ENCODE results near the gene PDE12. TPM values are rescaled to one million over a fixed set of nuclear protein-coding genes. Genes with fewer than 3 reads are reported as not detected.
A peak's percentile ranks its signal among the peaks of the same experiment; 100 is the strongest.
"Not testable (repeated sequence)": the region's sequence is repeated elsewhere in the genome, so short reads cannot be mapped to it uniquely, and the experiment has no call there.

PDE12 gene
- total RNA-seq, 1 experiment from 2014 or later = 23.0 TPM

DNA sequence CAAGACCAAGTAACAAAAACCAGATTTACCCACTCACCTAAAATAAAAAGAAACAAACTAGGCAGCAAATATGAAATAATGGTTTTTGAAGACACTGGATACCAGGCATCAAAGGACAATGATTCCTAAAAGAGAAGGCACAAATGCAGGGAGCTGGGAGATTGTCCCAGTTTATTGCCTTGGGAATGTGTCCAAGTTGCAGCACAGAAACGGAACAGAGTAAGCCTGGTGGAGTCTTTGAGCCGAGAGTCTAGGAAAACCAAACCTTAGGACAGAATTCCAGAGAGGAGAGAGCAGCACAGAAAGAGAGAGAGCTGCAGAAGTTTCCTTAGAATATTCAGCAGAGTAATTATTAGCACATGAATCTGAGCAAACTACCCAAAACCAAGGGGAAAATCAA is 48.9 kb downstream of the PDE12 start:
- H3K27ac Mint-ChIP-seq (ENCODE audit: low read depth, unreplicated experiment) = no peak overlapping the region
- CTCF ChIA-PET = interaction anchor here (0.7 kb wide), 2 partner anchors 12 to 216 kb away, joined by 3 to 5 read pairs; no protein-coding TSS in a partner anchor
- H3K9me3 Mint-ChIP-seq (ENCODE audit: unreplicated experiment) = peaks cover 9% of the 10 kb centered on the region
- peaks cover 40% of the 10 kb centered on the region for H3K36me3 Mint-ChIP-seq (ENCODE audit: insufficient read depth, unreplicated experiment)
- TF ChIP-seq, protein P1, sequence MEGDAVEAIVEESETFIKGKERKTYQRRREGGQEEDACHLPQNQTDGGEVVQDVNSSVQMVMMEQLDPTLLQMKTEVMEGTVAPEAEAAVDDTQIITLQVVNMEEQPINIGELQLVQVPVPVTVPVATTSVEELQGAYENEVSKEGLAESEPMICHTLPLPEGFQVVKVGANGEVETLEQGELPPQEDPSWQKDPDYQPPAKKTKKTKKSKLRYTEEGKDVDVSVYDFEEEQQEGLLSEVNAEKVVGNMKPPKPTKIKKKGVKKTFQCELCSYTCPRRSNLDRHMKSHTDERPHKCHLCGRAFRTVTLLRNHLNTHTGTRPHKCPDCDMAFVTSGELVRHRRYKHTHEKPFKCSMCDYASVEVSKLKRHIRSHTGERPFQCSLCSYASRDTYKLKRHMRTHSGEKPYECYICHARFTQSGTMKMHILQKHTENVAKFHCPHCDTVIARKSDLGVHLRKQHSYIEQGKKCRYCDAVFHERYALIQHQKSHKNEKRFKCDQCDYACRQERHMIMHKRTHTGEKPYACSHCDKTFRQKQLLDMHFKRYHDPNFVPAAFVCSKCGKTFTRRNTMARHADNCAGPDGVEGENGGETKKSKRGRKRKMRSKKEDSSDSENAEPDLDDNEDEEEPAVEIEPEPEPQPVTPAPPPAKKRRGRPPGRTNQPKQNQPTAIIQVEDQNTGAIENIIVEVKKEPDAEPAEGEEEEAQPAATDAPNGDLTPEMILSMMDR (IDR thresholded peaks at IDR 0.05; ENCODE audit: unreplicated experiment) = no peak
- H3K27me3 Mint-ChIP-seq (ENCODE audit: insufficient read depth, unreplicated experiment) = no peaks in the 10 kb centered on the region
- DNase-seq (ENCODE audit: unreplicated experiment) = no peak
- POLR2A ChIA-PET = interaction anchor here (0.5 to 0.7 kb wide), 2 partner anchors 33 to 683 kb away, joined by 3 read pairs; no protein-coding TSS in a partner anchor
- H3K4me3 Mint-ChIP-seq (ENCODE audit: unreplicated experiment) = no peak overlapping the region
- BruUV-seq (replicated peaks) = no TSS peak
- intact Hi-C loops (cut with micrococcal nuclease) = no loop called here
- no peaks in the 10 kb centered on the region for H3K4me1 Mint-ChIP-seq (ENCODE audit: insufficient read depth, unreplicated experiment)

DNA sequence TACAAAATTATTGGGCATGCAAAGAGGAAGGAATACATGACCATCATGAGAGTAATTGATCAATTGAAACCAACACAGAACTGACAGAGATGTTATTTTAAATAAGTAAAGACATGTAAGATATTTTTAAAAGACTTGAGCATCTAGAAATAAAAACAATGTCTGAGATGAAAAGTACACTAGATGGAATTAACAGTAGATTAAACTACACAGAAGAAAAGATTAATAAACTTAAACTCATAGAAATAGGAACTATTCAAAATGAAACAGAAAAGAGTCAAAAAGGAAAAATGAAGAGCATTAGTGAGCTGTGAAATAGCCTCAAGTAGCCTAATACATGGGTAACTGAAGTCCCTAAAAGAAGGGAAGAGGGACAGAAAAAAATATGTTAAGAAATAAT is 49.6 kb downstream of the PDE12 start:
- no peak overlapping the region for H3K27ac Mint-ChIP-seq (ENCODE audit: low read depth, unreplicated experiment)
- intact Hi-C loops (cut with micrococcal nuclease) = no loop called here
- H3K27me3 Mint-ChIP-seq (ENCODE audit: insufficient read depth, unreplicated experiment) = no peaks in the 10 kb centered on the region
- CTCF ChIA-PET = no interaction called here
- BruUV-seq (replicated peaks) = no TSS peak
- H3K36me3 Mint-ChIP-seq (ENCODE audit: insufficient read depth, unreplicated experiment) = peaks cover 38% of the 10 kb centered on the region
- H3K9me3 Mint-ChIP-seq (ENCODE audit: unreplicated experiment) = peaks cover 9% of the 10 kb centered on the region
- TF ChIP-seq, protein P1 (IDR thresholded peaks at IDR 0.05; ENCODE audit: unreplicated experiment) = no peak
- H3K4me1 Mint-ChIP-seq (ENCODE audit: insufficient read depth, unreplicated experiment) = no peaks in the 10 kb centered on the region
- POLR2A ChIA-PET = no interaction called here
- H3K4me3 Mint-ChIP-seq (ENCODE audit: unreplicated experiment) = no peak overlapping the region
- no peak for DNase-seq (ENCODE audit: unreplicated experiment)

DNA sequence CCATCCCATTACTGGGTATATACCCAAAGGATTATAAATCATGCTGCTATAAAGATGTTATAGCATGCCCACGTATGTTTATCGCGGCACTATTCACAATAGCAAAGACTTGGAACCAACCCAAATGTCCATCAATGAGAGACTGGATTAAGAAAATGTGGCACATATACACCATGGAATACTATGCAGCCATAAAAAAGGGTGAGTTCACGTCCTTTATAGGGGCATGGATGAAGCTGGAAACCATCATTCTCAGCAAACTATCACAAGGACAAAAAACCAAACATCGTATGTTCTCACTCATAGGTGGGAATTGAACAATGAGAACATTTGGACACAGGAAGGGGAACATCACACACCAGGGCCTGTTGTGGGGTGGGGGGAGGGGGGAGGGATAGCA is 55.8 kb downstream of the PDE12 start:
- H3K4me1 Mint-ChIP-seq (ENCODE audit: insufficient read depth, unreplicated experiment); CTCF ChIA-PET; H3K36me3 Mint-ChIP-seq (ENCODE audit: insufficient read depth, unreplicated experiment); H3K27me3 Mint-ChIP-seq (ENCODE audit: insufficient read depth, unreplicated experiment); H3K9me3 Mint-ChIP-seq (ENCODE audit: unreplicated experiment); DNase-seq (ENCODE audit: unreplicated experiment); POLR2A ChIA-PET; intact Hi-C loops (cut with micrococcal nuclease); BruUV-seq (replicated peaks); H3K27ac Mint-ChIP-seq (ENCODE audit: low read depth, unreplicated experiment); H3K4me3 Mint-ChIP-seq (ENCODE audit: unreplicated experiment): not testable (repeated sequence)

DNA sequence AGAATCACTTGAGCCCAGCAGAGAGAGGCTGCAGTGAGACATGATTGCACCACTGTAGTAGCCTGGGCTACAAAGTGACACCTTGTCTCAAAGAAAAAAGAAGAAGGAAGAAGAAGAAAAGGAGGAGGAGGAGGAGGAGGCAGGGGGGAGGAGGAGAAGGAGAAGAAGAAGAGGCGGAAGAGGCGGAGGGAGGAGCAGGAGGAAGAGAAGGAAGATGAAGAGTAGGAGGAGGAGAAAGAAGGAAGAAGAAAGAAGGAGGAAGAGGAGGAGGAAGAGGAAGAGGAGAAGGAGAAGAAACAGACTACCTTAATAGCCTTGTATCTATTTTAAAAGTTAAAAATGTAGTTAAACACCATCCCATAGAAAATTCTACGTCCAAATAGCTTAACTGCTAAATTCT is 60.2 kb downstream of the PDE12 start:
- no peak for DNase-seq (ENCODE audit: unreplicated experiment)
- BruUV-seq (replicated peaks) = no TSS peak
- Mint-ChIP-seq H3K4me1 (ENCODE audit: insufficient read depth, unreplicated experiment) (no peaks in the 10 kb centered on the region), H3K27me3 (ENCODE audit: insufficient read depth, unreplicated experiment) (no peaks in the 10 kb centered on the region), H3K36me3 (ENCODE audit: insufficient read depth, unreplicated experiment) (peaks cover 14% of the 10 kb centered on the region), H3K9me3 (ENCODE audit: unreplicated experiment) (no peaks in the 10 kb centered on the region), H3K27ac (ENCODE audit: low read depth, unreplicated experiment) (peak overlapping the region; percentile 43), H3K4me3 (ENCODE audit: unreplicated experiment) (no peak overlapping the region)
- TF ChIP-seq, protein P1 (IDR thresholded peaks at IDR 0.05; ENCODE audit: unreplicated experiment) = no peak
- CTCF ChIA-PET = interaction anchor here (0.9 to 1.1 kb wide), 2 partner anchors 19 to 31 kb away, joined by 3 read pairs; partner anchors contain the start of gene ARF4
- intact Hi-C loops (cut with micrococcal nuclease) = no loop called here
- POLR2A ChIA-PET = no interaction called here

Other genes with a start within 250 kb of the PDE12 start
- gene DNAH12, start 11.9 kb upstream of the PDE12 start, total RNA-seq (2022) = 0.47 and 0.58 TPM in 2 replicates
- gene ARF4, start 41.1 kb downstream of the PDE12 start, total RNA-seq (2022) = 275 and 396 TPM in 2 replicates
- 21.2 and 22.3 TPM in 2 replicates for gene DENND6A, start 136.8 kb downstream of the PDE12 start, total RNA-seq (2022)
- gene SLMAP, start 200.0 kb downstream of the PDE12 start, total RNA-seq (2022) = 71.0 and 77.9 TPM in 2 replicates

Measured in MCF 10A (cell line).